Fibroblast of villous mesenchyme (primary cell): Measurements from ENCODE around the gene CXCL6. TPM values are rescaled to one million over a fixed set of nuclear protein-coding genes. Genes with fewer than 3 reads are reported as not detected.
A peak's percentile ranks its signal among the peaks of the same experiment; 100 is the strongest.

Experiments used
- DNase-seq: peaks from one replicate; pipeline ENCODE4 v3.0.0-alpha.2; 2010; ENCODE audit warnings: low read depth
- H3K4me3 ChIP-seq: 2 replicates; pipeline ENCODE4 v1.5.1; 2011; ENCODE audit warnings: low read depth, mild to moderate bottlenecking, low read length
- CTCF ChIP-seq: IDR thresholded peaks from 2 replicates; pipeline ENCODE4 v1.5.1; 2012; ENCODE audit warnings: low read depth, mild to moderate bottlenecking, low read length; ENCODE audit not compliant: insufficient read depth
- total RNA-seq: library from RNA; depleted of rRNA; stranded (reverse); fragments of >200 nt; gene quantifications from 2 replicates; pipeline ENCODE4 v1.2.3, GENCODE V29; 2012

CXCL6 gene
- total RNA-seq, 1 donor, result 4.7 TPM

- TF ChIP-seq CTCF, result no peak
- DNase-seq, result no peak
- H3K4me3 ChIP-seq, result no peak overlapping the region
Measured at GRCh38 chr4:73822812-73823504, 13.5 kb upstream of the CXCL6 start.

GRCh38 chr4:73823760-73824159, 12.7 kb upstream of the CXCL6 start:
- no peak for DNase-seq

GRCh38 chr4:73828956-73829355, 7.5 kb upstream of the CXCL6 start:
- TF ChIP-seq CTCF, result no peak
- no peak for DNase-seq
- H3K4me3 ChIP-seq, result no peak overlapping the region

More at GRCh38 chr4:73823760-73824159, 12.7 kb upstream of the CXCL6 start:
- no peak for TF ChIP-seq CTCF
- H3K4me3 ChIP-seq, result no peak overlapping the region

- DNase-seq, result no peak
- H3K4me3 ChIP-seq, result no peak overlapping the region
- no peak for TF ChIP-seq CTCF
Measured at GRCh38 chr4:73831569-73831968, 4.9 kb upstream of the CXCL6 start.

GRCh38 chr4:73832651-73833237, 3.7 kb upstream of the CXCL6 start:
- TF ChIP-seq CTCF, result no peak
- peak; percentile 30 for DNase-seq
- H3K4me3 ChIP-seq, result no peak overlapping the region

- TF ChIP-seq CTCF, result no peak
Measured at GRCh38 chr4:73839071-73839470, 2.6 kb downstream of the CXCL6 start.

More at GRCh38 chr4:73839071-73839470, 2.6 kb downstream of the CXCL6 start:
- no peak for DNase-seq
- no peak overlapping the region for H3K4me3 ChIP-seq
